Gastrocnemius medialis (tissue), 4 donors: ENCODE data around the gene ZNF488. TPM values are rescaled to one million over a fixed set of nuclear protein-coding genes. Genes with fewer than 3 reads are reported as not detected.

ENCODE experiments used
- ATAC-seq, 2 donors: fragments of 150-250 bp; one replicate each; pipeline ENCODE4 v1.9.1; 2016
- DNase-seq, 2 donors: peaks; one replicate each; pipeline ENCODE4 v3.0.0-alpha.2; 2019
- H3K27ac ChIP-seq, 4 donors: fragments of 200-600 bp; sonication (generic); 1 replicate in 1 of 4; 2 replicates in 3 of 4; pipeline ENCODE4 v1.5.1; 2016 to 2018; ENCODE audit warnings: mild to moderate bottlenecking in 2 of 4, moderate library complexity in 1 of 4
- H3K27me3 ChIP-seq, 3 donors: fragments of 200-600 bp; sonication (generic) in 2 of 3; 1 replicate in 1 of 3; 2 replicates in 2 of 3; pipeline versions ENCODE4 v1.5.1 to v1.6.0; 2016 to 2019; ENCODE audit warnings: mild to moderate bottlenecking in 1 of 3, moderate library complexity in 1 of 3
- H3K36me3 ChIP-seq, 2 donors: fragments of 200-600 bp; sonication (generic) in 1 of 2; one replicate each; pipeline ENCODE4 v1.5.1; 2017 to 2018
- H3K4me1 ChIP-seq, 2 donors: fragments of 200-600 bp; sonication (generic) in 1 of 2; one replicate each; pipeline ENCODE4 v1.5.1; 2016 to 2017; ENCODE audit warnings: mild to moderate bottlenecking in 2 of 2
- H3K4me3 ChIP-seq, 4 donors: fragments of 200-600 bp; sonication (generic) in 3 of 4; 1 replicate in 1 of 4; 2 replicates in 3 of 4; pipeline ENCODE4 v1.5.1; 2016 to 2019; ENCODE audit warnings: mild to moderate bottlenecking in 2 of 4
- H3K9me3 ChIP-seq, 3 donors: fragments of 200-600 bp; sonication (generic) in 2 of 3; 1 replicate in 1 of 3; 2 replicates in 2 of 3; pipeline ENCODE4 v1.5.1; 2016 to 2019
- CTCF ChIP-seq, 5 experiments: fragments of 450-650 bp in 3 of 5; fragments of 200-600 bp in 2 of 5; sonication (generic) in 2 of 5; IDR thresholded peaks in 4 of 5; conservative IDR thresholded peaks in 1 of 5; 1 replicate in 4 of 5; 2 replicates in 1 of 5; pipeline ENCODE4 v1.5.1; 2016 to 2019; ENCODE audit warnings: antibody characterized with exemption in 5 of 5, mild to moderate bottlenecking in 3 of 5, moderate library complexity in 3 of 5
- POLR2A ChIP-seq, 2 donors: fragments of 450-650 bp; IDR thresholded peaks; one replicate each; pipeline ENCODE4 v1.6.1; 2017; ENCODE audit warnings: antibody characterized with exemption in 2 of 2, mild to moderate bottlenecking in 2 of 2, moderate library complexity in 2 of 2
- in situ Hi-C, 4 donors: fragments of 200-750 bp; cut with MboI; loops; one replicate each; pipeline versions ENCODE4 v1.15.0 to v1.8.0; 2017; ENCODE audit warnings: low sequenced_read_pairs in 4 of 4
- intact Hi-C: fragments of 100-400 bp; cut with DNase I; formaldehyde crosslinking; loops from one replicate; pipeline ENCODE4 v1.15.1; 2023; ENCODE audit warnings: low total_unique reads
- total RNA-seq, 4 donors: library from RNA; depleted of rRNA; stranded (reverse); fragments of >200 nt; gene quantifications; one replicate each; pipeline versions ENCODE4 v1.1.0 to v1.2.3, GENCODE V29; 2016

Gene ZNF488
- total RNA-seq, 4 donors from 2014 or later: not detected

DNA sequence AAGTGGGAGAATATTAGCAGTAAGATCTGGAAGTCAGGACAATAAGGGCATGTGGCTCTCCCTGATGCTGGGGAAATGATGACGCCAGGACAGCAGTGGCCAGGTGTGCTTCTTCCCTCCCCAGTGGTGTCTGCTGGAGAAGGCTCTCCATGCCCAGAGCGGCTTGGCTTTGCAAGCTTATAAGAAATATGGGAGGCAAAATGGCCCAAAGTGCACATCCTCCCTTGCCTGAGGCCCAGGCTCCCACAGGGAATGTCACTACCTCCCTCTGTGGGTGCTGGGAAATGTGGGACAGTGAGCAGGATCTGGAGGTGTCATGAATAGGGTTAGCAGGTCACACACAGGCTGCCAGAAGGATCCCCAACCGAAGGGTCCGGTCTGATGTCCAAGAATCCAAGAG, 17.1 kb upstream of the ZNF488 start:
- Histone ChIP-seq H3K27ac (no peak overlapping the region), H3K36me3 (no peaks in the 10 kb centered on the region), H3K27me3 (no peaks in the 10 kb centered on the region), H3K4me3 (no peak overlapping the region), H3K4me1 (peaks cover 0 to 9% of the 10 kb centered on the region in 2 donors), H3K9me3 (no peaks in the 10 kb centered on the region)
- TF ChIP-seq POLR2A (IDR thresholded peaks at IDR 0.05): no peak
- no peak for TF ChIP-seq CTCF (IDR thresholded peaks at IDR 0.05 in 4 of 5, conservative IDR thresholded peaks at IDR 0.05 in 1 of 5)
- intact Hi-C loops (no loop called here), in situ Hi-C loops (no loop called here)
- DNase-seq: no peak
- ATAC-seq: no peak

- intact Hi-C loops: no loop called here
Observed at GRCh38 chr10:47400786-47401185, 16.7 kb upstream of the ZNF488 start.

GRCh38 chr10:47400251-47400650, 16.2 kb upstream of the ZNF488 start:
- intact Hi-C loops (no loop called here), in situ Hi-C loops (no loop called here)
- Histone ChIP-seq H3K9me3 (no peaks in the 10 kb centered on the region), H3K4me3 (no peak overlapping the region), H3K36me3 (no peaks in the 10 kb centered on the region), H3K27me3 (no peaks in the 10 kb centered on the region), H3K4me1 (peaks cover 0 to 9% of the 10 kb centered on the region in 2 donors), H3K27ac (no peak overlapping the region)
- no peak for TF ChIP-seq CTCF (IDR thresholded peaks at IDR 0.05 in 4 of 5, conservative IDR thresholded peaks at IDR 0.05 in 1 of 5)
- no peak for TF ChIP-seq POLR2A (IDR thresholded peaks at IDR 0.05)
- DNase-seq (no peak), ATAC-seq (no peak)

More at GRCh38 chr10:47400786-47401185, 16.7 kb upstream of the ZNF488 start:
- Histone ChIP-seq H3K36me3 (no peaks in the 10 kb centered on the region), H3K27me3 (no peaks in the 10 kb centered on the region), H3K9me3 (no peaks in the 10 kb centered on the region), H3K27ac (no peak overlapping the region), H3K4me1 (peaks cover 0 to 9% of the 10 kb centered on the region in 2 donors), H3K4me3 (no peak overlapping the region)
- TF ChIP-seq POLR2A (IDR thresholded peaks at IDR 0.05) (no peak), CTCF (IDR thresholded peaks at IDR 0.05 in 4 of 5, conservative IDR thresholded peaks at IDR 0.05 in 1 of 5) (no peak)
- ATAC-seq (no peak), DNase-seq (no peak)
- in situ Hi-C loops: no loop called here

DNA sequence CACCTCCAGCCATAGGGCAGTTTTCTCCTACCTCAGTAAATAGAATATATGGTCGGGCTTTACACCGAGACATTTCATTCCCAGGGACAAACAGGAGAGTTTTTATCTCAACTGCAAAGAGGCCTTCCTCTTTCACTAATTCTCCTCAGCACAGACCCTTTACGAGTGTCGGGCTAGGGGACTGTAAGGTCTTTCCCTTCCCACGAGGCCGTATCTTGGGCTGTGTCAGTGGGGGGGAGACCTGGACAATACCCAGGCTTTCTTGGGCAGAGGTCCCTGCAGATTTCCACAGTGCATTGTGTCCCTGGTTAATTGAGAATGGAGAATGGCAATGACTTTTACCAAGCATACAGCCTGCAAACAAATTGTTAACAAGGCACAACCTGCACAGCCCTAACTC, 13.2 kb upstream of the ZNF488 start:
- Histone ChIP-seq H3K9me3 (no peaks in the 10 kb centered on the region), H3K27me3 (no peaks in the 10 kb centered on the region), H3K36me3 (no peaks in the 10 kb centered on the region), H3K4me1 (no peaks in the 10 kb centered on the region), H3K4me3 (no peak overlapping the region), H3K27ac (no peak overlapping the region)
- ATAC-seq (no peak), DNase-seq (no peak)
- intact Hi-C loops (no loop called here), in situ Hi-C loops (loop anchor here in 1 of 4 donors (25.0 kb wide), 1 partner anchor 1110 kb away; the partner anchor contains the start of gene ANTXRL)
- TF ChIP-seq CTCF (IDR thresholded peaks at IDR 0.05 in 4 of 5, conservative IDR thresholded peaks at IDR 0.05 in 1 of 5): no peak
- TF ChIP-seq POLR2A (IDR thresholded peaks at IDR 0.05): no peak

- H3K36me3 ChIP-seq: no peaks in the 10 kb centered on the region
- ATAC-seq: no peak
- TF ChIP-seq POLR2A (IDR thresholded peaks at IDR 0.05) (no peak), CTCF (IDR thresholded peaks at IDR 0.05 in 4 of 5, conservative IDR thresholded peaks at IDR 0.05 in 1 of 5) (no peak)
- no peaks in the 10 kb centered on the region for H3K27me3 ChIP-seq
- no peak overlapping the region for H3K27ac ChIP-seq
- intact Hi-C loops (no loop called here), in situ Hi-C loops (loop anchor here in 1 of 4 donors (25.0 kb wide), 1 partner anchor 1109 kb away; the partner anchor contains the start of gene ANTXRL)
- no peak for DNase-seq
- H3K4me3 ChIP-seq: no peak overlapping the region
- no peaks in the 10 kb centered on the region for H3K9me3 ChIP-seq
- H3K4me1 ChIP-seq: no peaks in the 10 kb centered on the region
Observed at GRCh38 chr10:47396311-47396717, 12.2 kb upstream of the ZNF488 start.
